Fibroblast of the aortic adventitia (primary cell): ENCODE measurements around the gene DGCR8. TPM values are rescaled to one million over a fixed set of nuclear protein-coding genes. Genes with fewer than 3 reads are reported as not detected.

Experiments
- DNase-seq: peaks from one replicate; pipeline ENCODE4 v3.0.0-alpha.2; 2010; ENCODE audit warnings: low read depth
- H3K4me3 ChIP-seq: 2 replicates; pipeline ENCODE4 v1.5.1; 2011; ENCODE audit warnings: low read depth, mild to moderate bottlenecking, control low read depth, low read length, moderate library complexity
- total RNA-seq: library from RNA; depleted of rRNA; stranded (reverse); fragments of >200 nt; gene quantifications from 2 replicates; pipeline ENCODE4 v1.2.3, GENCODE V29; 2012; ENCODE audit warnings: low replicate concordance
- TF ChIP-seq, protein P1 (sequence below): IDR thresholded peaks from 2 replicates; pipeline ENCODE4 v1.5.1; 2011; ENCODE audit warnings: mild to moderate bottlenecking, low read length, control low read depth, inconsistent platforms; ENCODE audit not compliant: insufficient read depth

DGCR8 gene
- total RNA-seq, 1 donor = 22.0 TPM

DNA sequence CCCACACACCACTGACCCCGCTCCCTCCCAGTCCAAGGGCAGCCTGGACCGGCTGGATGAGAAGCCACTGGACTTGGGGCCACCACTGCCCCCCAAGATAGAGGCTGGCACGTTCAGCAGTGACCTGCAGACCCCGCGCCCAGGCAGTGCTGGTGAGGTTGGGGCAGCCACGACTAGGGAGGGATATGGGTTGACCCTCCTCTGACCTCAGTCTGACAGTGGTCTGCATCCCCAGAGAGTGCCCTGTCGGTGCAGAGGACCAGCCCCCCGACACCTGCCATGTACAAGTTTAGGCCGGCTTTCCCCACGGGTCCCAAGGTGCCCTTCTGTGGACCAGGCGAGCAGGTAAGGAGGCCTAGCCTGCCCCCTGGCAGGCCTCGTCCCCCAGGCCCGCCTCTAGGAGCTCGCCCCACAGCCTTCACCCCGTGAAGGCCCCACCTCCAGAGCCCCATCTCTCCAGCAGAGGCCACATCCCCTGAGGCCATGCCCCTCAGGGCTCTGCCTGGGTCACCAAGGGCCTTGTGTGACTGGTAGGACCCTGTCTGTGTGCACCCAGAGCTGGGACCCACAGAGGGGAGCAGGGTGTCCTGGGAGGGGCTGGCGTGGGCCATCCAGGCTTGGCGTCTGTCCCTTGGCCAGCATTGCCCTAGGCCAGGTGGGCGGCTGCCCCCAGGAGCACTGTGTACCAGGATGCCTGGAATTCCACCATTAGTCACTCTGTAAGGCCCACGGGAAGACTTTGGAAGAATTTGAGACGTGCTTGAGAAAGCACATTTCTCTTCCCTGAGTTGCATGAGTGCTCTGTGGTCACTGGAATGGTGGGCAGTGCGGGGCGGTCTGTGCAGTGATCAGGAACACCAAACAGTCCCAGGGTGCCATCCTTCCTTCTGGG lies 61.4 kb downstream of the DGCR8 start:
- no peak overlapping the region for H3K4me3 ChIP-seq
- TF ChIP-seq, protein P1, sequence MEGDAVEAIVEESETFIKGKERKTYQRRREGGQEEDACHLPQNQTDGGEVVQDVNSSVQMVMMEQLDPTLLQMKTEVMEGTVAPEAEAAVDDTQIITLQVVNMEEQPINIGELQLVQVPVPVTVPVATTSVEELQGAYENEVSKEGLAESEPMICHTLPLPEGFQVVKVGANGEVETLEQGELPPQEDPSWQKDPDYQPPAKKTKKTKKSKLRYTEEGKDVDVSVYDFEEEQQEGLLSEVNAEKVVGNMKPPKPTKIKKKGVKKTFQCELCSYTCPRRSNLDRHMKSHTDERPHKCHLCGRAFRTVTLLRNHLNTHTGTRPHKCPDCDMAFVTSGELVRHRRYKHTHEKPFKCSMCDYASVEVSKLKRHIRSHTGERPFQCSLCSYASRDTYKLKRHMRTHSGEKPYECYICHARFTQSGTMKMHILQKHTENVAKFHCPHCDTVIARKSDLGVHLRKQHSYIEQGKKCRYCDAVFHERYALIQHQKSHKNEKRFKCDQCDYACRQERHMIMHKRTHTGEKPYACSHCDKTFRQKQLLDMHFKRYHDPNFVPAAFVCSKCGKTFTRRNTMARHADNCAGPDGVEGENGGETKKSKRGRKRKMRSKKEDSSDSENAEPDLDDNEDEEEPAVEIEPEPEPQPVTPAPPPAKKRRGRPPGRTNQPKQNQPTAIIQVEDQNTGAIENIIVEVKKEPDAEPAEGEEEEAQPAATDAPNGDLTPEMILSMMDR = no peak
- DNase-seq = peak; percentile 36

DNA sequence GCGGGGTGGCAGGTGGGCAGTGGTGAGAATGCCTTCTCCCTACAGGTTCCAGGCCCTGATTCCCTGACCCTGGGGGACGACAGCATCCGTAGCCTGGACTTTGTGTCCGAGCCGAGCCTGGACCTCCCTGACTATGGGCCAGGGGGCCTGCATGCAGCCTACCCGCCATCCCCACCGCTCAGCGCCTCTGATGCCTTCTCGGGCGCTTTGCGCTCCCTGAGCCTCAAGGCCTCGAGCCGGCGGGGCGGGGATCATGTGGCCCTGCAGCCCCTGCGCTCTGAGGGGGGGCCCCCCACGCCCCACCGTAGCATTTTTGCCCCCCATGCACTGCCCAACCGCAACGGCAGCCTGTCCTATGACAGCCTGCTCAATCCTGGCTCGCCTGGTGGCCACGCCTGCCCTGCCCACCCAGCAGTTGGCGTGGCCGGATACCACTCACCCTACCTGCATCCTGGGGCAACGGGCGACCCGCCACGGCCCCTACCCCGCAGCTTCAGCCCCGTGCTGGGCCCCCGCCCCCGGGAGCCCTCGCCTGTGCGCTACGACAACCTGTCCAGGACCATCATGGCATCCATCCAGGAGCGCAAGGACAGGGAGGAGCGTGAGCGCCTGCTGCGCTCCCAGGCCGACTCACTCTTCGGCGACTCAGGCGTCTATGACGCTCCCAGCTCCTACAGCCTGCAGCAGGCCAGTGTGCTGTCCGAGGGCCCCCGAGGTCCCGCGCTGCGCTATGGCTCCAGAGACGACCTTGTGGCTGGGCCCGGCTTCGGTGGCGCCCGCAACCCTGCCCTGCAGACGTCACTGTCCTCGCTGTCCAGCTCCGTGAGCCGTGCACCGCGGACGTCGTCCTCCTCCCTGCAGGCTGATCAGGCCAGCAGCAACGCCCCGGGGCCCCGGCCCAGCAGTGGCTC lies 62.9 kb downstream of the DGCR8 start:
- TF ChIP-seq, protein P1 = no peak
- no peak overlapping the region for H3K4me3 ChIP-seq
- no peak for DNase-seq

DNA sequence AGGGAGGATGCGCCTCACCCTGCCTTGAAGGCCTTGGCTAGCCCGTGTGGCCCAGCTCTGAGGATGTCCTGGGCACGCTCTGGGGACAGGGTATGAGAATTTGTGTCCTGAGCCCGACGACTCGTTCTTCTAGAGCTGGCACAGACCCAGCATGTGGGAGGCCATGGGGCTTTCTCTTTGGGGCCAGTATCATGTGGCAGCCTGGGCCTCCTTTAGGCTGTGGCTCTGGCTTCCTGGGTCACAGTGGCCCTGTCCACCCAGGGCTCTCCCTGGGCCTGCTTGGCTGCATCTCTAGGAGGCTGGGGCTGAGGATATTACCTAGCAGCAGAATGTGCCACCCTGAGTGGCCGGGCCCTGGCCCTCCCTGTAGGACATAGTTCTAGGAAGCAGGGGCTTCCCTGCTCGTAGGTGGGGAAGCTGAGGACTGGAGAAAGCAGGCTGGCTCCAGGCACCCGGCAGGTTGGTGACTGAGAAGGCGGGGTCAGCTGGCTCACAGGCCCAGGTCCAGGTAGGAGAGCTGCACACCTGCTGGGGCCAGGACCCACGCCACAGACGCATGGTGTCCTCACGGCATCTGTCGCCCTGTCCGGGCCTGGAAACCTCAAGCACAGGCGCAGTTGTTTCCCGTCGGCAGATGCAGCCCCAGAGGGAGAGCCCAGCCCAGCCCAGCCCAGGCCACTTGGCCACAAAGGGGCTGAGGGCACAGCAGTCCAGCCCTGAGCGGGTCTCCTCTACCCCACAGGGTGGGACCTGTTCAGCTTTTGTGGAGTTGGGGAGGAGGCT lies 64.0 kb downstream of the DGCR8 start:
- H3K4me3 ChIP-seq = no peak overlapping the region
- TF ChIP-seq, protein P1 = no peak
- DNase-seq = no peak

DNA sequence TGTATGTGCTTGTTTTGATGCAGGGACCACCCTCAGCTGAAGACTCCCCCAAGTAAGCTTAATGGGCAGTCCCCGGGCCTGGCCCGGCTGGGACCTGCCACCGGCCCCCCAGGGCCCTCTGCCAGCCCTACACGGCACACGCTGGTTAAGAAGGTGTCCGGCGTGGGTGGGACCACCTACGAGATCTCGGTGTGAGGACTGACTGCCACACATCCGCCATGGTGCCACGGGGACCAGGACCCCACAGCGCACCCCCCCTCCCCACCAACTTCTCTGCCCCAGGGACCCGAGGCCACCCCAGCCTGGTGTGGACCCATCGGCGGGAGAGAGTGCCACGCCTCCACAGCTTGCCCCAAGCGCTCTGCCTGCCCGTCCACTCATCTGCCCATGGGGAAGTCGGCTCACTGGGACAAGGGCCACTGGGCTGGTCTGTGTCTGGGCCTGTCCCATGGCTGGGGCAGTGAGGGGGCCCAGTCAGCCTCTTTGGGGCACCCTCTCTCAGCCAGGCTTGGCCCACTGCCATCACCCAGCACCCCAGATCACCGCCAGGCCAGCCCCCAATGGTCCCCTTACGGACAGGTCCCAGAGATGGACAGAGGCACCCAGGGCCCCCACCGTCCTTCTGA lies 65.3 kb downstream of the DGCR8 start:
- TF ChIP-seq, protein P1 = no peak
- no peak for DNase-seq
- no peak overlapping the region for H3K4me3 ChIP-seq

DNA sequence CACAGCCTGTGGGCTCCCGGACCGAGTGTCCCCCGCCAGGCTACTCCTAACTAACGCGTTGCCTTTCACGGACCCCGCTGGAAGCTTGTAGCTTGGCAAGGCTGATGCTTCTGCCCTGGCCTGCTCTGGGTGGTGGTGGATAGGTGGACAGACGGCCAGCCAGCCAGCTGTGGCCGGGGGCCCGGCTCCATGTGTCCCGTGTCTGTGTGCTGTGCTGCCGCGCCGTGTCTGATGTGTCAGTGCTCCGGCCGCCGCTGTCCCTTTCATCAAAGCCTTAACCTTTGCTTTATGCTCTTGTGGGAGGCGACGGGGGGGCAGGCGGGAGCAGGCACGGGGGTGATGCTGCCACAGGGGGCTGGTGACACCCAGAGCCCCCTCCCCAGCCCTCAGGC lies 65.8 kb downstream of the DGCR8 start:
- TF ChIP-seq, protein P1 = no peak
- H3K4me3 ChIP-seq = no peak overlapping the region
- DNase-seq = no peak

DNA sequence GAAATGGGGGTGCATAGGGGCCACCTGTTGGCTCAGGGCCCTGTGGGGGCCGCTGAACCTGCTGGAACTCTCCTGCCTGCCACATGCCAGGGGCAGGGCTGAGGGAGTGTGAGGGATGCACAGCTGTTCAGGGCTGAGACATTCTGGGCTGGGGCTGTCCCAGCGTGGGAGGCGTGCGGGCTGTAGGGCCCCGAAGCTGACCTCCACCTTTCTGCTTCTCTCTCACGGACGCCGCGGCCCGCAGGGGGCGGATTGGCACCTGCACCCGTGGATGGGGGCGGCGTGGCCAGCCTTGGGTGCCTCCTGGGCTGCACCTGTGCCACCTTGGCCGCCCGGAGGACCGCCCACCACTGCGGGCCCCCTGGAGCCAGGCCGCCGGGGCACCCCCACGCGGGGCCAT lies 66.7 kb downstream of the DGCR8 start:
- H3K4me3 ChIP-seq = no peak overlapping the region
- TF ChIP-seq, protein P1 = no peak
- DNase-seq = no peak
